Pulmonary artery endothelial cell (primary cell): ENCODE data around the gene UBQLN1. TPM values are rescaled to one million over a fixed set of nuclear protein-coding genes. Genes with fewer than 3 reads are reported as not detected.
"Not testable (repeated sequence)": the region's sequence is repeated elsewhere in the genome, so short reads cannot be mapped to it uniquely, and the experiment has no call there.

Experiments used
- DNase-seq: peaks from one replicate; pipeline ENCODE4 v3.0.0-alpha.2; 2011; ENCODE audit warnings: low read depth, low spot score
- total RNA-seq: library from RNA; depleted of rRNA; stranded (reverse); fragments of >200 nt; gene quantifications from 2 replicates; pipeline ENCODE4 v1.2.3, GENCODE V29; 2014

UBQLN1 gene
- total RNA-seq, result 140 and 157 TPM in 2 replicates

DNA sequence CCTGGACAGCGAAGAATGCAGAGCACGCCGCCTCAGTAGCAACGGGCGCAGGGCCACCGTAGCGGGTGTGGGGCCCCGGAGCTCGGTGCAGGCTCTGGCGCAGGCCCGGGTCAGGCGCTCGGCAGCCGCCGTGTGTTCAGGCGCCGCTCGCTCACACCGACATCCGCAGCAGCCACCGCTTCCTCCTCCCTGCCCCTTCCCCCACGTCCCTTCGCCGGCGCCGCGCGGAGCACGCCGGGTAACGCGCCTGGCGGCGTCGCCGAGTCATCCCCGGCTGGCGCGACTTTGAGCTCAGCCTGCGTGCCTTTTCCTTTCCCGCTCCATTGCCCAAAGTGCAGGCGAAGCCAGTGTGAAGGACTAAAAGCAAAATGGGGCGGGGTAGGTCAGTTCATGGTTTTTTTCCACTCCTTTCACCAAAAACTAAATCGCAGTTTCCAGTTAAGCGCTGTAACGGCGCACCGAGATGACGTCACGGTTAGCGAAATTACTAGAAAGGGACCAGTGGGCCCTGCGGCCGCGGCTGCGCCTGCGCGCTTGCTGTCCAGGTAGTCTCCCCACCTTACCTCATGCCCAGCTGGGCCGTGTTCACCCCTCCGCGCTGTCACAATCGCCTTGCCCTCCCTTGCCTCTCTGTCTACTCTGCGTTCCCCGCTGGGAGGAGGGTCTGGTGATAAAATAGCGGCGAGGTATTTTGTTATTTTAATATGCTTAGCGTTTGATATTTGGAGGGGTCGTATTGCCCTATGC lies at the start of gene UBQLN1:
Gene UBQLN1 (minus strand): TSS at position 191 of the 747 bp plus-strand sequence. CDS start 279 bp downstream, outside the sequence.
- peak; percentile 80 for DNase-seq

DNA sequence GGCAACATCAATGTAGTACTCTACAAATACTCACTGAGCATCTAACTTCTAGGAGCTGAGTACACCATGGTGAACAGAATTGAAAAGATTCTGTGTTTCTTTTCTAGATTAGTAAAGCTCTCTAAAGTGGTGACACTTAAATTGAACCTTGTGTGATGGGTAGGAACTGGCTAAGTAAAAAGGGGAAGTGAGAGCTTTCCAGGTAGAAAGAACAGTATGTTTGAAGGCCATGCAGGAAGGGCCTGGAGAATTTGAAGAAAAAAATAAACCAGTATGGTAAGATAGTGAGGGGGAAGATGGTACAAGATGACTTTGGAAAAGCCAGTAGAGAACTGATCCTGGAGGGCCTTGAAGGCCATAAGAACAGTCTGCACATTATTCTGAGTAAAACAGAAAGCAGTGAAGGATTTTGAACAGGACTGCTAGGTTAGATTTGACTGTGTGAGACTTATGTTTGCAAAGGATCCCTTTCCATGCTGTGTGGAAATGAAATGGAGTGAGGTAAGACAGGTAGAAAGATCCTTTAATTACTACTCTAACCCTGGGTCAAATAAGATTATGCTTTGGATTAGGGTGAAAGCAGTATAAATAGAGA lies 46.7 kb upstream of the UBQLN1 start:
- no peak for DNase-seq

DNA sequence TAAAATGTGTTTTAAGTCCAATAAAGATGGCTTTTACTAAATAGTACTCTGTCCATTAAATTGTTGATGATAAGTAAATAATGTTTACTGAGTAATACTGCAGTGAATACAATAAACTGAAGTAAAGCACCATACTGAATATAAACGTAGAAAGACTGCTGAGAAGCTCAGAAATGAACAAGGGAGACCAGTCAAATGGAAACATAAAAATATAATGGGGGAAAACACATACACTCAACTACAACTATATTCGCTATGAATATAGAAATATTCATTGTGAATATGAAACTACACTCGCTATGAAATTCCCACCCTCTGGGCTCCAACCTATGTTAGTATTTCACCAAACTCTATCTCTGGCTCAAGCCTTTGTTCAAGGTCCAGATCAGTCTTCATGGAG lies 41.9 kb upstream of the UBQLN1 start:
- DNase-seq, result no peak

DNA sequence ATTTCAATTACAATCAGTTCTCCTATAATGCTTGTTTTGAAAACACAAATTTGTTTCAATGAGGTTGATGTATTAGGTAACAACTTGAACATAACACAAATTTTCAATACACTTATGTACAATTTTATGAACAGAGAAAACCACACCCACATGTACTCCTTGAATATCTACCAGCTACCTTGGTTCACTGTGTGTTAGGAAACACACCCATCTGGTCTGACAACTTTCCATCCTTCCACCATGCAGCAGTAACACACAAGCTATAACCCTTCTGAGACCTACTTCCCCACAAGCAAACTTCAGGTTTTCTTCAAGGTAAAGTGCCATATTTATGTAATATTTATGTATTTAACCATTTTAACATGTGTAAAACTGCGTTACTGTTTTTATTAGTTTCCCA lies 36.4 kb upstream of the UBQLN1 start:
- no peak for DNase-seq

- DNase-seq, result no peak
Observed at GRCh38 chr9:83733739-83734138, 26.0 kb upstream of the UBQLN1 start.

- not testable (repeated sequence) for DNase-seq
Observed at GRCh38 chr9:83728591-83729368, 21.0 kb upstream of the UBQLN1 start.

GRCh38 chr9:83724436-83724835 lies 16.7 kb upstream of the UBQLN1 start:
- no peak for DNase-seq

- DNase-seq, result no peak
Observed at GRCh38 chr9:83722726-83723495, 15.2 kb upstream of the UBQLN1 start.

DNA sequence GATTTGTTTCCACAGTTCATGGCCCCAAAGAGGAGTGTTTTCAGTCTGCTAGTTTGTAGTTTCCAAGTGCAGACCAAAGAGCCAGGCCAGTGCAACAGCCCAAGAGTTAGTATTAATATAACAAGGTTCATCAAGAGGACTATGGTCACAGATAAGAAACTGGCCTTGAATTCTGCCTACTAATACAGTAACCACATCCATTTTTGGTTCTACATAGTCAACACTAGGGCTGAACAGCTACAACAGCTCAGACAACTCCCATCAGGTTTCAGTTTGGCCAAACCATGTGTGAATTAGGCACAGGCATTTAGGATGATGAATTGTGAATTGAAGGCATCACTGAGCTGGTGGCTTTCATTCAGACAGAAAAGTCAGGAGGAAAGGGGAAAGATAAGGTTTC lies 13.8 kb upstream of the UBQLN1 start:
- no peak for DNase-seq

- no peak for DNase-seq
Observed at GRCh38 chr9:83715794-83716193, 8.0 kb upstream of the UBQLN1 start.

- DNase-seq, result no peak
Observed at GRCh38 chr9:83715221-83715620, 7.5 kb upstream of the UBQLN1 start.

GRCh38 chr9:83714329-83714728 lies 6.6 kb upstream of the UBQLN1 start:
- DNase-seq, result no peak

DNA sequence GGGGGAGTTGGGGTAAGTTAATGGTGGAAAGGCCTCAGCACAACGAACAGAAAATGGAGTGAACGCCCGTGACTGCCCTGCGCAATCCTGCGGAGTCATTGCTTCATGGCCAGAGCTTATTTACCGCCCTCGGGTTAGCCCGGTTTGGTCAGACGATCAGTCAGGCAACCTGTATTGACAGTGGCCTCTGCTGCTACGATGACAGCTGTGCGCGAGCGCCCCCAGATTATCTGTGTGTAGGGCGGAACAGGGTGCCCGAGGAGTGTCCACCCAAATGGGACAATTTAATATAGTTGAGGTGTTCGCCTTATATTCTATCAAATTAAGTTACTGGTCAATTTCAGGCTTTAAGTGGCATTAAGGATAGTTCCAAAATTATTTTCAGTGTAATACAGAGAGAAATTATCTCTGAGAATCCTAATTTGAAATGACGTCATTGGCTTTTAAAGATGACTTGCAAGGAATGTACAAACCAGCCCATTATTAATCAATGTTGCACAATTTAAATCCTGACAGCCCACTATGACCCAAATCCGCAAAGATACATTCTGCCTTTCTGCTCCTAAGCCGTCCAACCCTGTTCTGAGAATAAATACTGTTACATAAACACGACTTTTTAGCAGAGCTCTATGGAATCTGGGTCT lies 879 bp upstream of the UBQLN1 start:
- DNase-seq, result no peak

- DNase-seq, result no peak
Observed at GRCh38 chr9:83707518-83707767, 315 bp downstream of the UBQLN1 start.

GRCh38 chr9:83706676-83707517 lies 861 bp downstream of the UBQLN1 start:
- DNase-seq, result peak; percentile 22

DNA sequence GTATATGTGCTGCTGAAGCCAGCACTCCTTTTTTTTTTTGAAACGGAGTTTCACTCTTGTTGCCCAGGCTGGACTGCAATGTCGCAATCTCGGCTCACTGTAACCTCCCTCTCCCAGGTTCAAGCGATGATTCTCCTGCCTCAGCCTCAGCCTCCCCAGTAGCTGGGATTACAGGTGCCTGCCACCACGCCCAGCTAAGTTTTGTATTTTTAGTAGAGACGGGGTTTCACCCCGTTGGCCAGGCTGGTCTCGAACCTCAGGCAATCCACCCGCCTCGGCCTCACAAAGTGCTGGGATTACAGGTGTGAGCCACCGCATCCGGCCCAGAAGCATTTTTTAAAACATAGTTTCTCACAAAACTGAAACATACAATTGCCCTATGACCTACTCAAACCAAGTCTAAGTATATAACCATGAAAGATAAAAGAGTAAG lies 2.5 kb downstream of the UBQLN1 start:
- not testable (repeated sequence) for DNase-seq

DNA sequence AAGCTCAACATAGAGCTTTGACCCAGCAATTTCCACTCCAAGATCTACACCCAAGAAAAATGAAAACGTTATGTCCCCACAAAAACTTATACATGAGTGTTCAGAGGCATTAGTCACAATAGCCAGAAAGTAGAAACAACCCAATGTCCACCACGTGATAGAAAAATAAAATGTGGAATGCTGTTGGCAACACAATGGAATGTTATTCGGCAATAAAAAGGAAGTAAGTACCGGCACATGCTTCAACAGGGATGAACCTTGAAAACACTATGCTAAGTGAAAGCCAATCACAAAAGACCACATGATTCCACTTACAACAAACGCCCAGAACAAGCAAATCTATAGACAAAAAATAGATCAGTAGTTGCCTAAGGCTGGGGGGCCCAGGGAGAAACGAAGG lies 6.0 kb downstream of the UBQLN1 start:
- DNase-seq, result peak; percentile 58

- no peak for DNase-seq
Observed at GRCh38 chr9:83701286-83701685, 6.5 kb downstream of the UBQLN1 start.

DNA sequence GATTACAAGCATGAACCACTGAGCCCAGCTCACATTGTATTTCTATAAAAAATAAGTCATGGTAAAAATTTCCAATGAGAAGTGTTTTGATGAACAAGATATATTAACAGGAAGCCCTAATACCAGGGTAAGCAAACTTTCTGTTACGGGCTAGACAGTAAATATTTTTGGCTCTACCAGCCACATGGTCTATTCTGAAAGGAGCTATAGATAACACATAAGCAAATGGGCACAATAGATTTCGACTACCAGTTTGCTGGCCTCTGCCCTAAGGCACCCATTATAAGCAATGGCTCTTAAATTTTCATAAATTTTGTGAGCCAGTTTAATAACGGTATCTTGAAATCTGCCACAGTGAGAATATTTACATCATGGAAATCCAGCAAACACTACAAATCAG lies 8.1 kb downstream of the UBQLN1 start:
- no peak for DNase-seq

GRCh38 chr9:83698976-83699585 lies 8.7 kb downstream of the UBQLN1 start:
- DNase-seq, result no peak
